PFSK-1 (cell line): Measurements from ENCODE around the gene MLC1.

Experiments
- POLR2AphosphoS5 ChIP-seq: IDR thresholded peaks from 2 replicates; pipeline ENCODE4 v1.6.1; 2012; ENCODE audit warnings: low read depth, mild to moderate bottlenecking, control low read depth, low read length, moderate library complexity
- REST ChIP-seq, 2 experiments: IDR thresholded peaks; 2 replicates each; pipeline versions ENCODE4 v1.6.1 to v1.8.0; 2011 to 2012; ENCODE audit warnings: low read depth in 2 of 2, low read length in 2 of 2, control low read depth in 1 of 2, inconsistent platforms in 1 of 2, mild to moderate bottlenecking in 1 of 2, moderate library complexity in 1 of 2; ENCODE audit not compliant: insufficient read depth in 1 of 2

DNA sequence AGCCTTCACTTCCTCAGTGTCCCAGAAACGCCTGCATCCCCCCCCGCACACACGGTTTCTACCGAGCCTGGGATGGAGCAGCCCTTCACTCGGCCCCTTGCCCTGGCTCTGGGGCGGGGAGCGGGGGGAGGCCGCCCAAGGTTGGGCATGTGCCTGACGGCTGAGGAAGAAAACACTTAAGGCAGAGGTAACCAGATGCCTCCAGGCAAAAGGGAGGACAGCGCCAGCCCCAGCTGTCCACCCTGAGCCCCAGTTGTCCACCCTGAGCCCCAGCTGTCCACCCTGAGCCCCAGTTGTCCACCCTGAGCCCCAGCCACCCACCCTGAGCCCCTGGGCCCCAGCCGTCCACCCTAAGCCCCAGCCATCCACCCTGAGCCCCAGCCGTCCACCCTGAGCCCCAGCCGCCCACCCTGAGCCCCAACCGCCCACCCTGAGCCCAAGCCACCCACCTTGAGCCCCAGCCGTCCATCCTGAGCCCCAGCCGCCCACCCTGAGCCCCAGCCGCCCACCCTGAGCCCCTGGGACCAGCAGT lies 23.3 kb downstream of the MLC1 start:
- TF ChIP-seq REST (IDR thresholded peaks at IDR 0.05; ENCODE audit: insufficient read depth in 1 of 2, low read depth in 2 of 2, low read length in 2 of 2): no peak
- TF ChIP-seq POLR2AphosphoS5: no peak
